K562 (cell line): ENCODE data around the gene SEPHS1. TPM values are rescaled to one million over a fixed set of nuclear protein-coding genes. Genes with fewer than 3 reads are reported as not detected.

Source experiments
- ATAC-seq: fragments of 200-7000 bp; cut with Tn5 transposase; 3 replicates; pipeline ENCODE4 v1.9.1; 2020; ENCODE audit warnings: moderate library complexity
- BruUV-seq: library from RNA; stranded (reverse); fragments of 400-500 nt; replicated peaks from 2 replicates; lab custom pipeline; 2021; lab: Mats Ljungman, UMichigan
- CTCF ChIA-PET: fragments of 300-600 bp; formaldehyde crosslinking; extraction: SDS; loops from one replicate; lab custom pipeline; 2021; ENCODE audit warnings: low intra/inter-chr PET ratio; lab: Yijun Ruan, JAX
- POLR2A ChIA-PET: fragments of 300-600, 350-650 bp; sonication (Branson Sonifier 250); formaldehyde crosslinking; extraction: SDS; loops from one replicate; lab custom pipeline; 2021; ENCODE audit warnings: antibody characterized with exemption, inconsistent platforms; lab: Yijun Ruan, JAX
- DNase-seq, 4 experiments: peaks; one replicate each; pipeline versions ENCODE4 v3.0.0 to v3.0.0-alpha.2; 2011 to 2018; ENCODE audit warnings: low spot score in 3 of 4, mixed read lengths in 3 of 4; ENCODE audit errors: extremely low read depth in 1 of 4
- FAIRE-seq: peaks from 2 replicates; lab custom pipeline; 2011; peaks lifted over from hg19 to GRCh38; lab: Jason Lieb, UNC
- H2AFZ ChIP-seq: 2 replicates; pipeline ENCODE4 v1.6.0; 2011; ENCODE audit warnings: low read depth, low read length, control low read depth, inconsistent platforms
- H3K27ac ChIP-seq: fragments of 200-600 bp; 3 replicates; pipeline ENCODE4 v1.8.0; 2011; ENCODE audit warnings: low read depth, mild to moderate bottlenecking, control low read depth, inconsistent platforms, low read length, moderate library complexity, mixed read lengths; ENCODE audit errors: extremely low read depth
- H3K27me3 ChIP-seq, 2 experiments: fragments of 300-600 bp in 1 of 2; 2 replicates in 1 of 2; 3 replicates in 1 of 2; pipeline versions ENCODE4 v1.6.0 to v1.8.0; 2011; ENCODE audit warnings: inconsistent platforms in 2 of 2, low read length in 2 of 2, mild to moderate bottlenecking in 1 of 2, mixed read lengths in 1 of 2, moderate library complexity in 1 of 2; ENCODE audit not compliant: control insufficient read depth in 2 of 2, insufficient read depth in 2 of 2
- H3K36me3 ChIP-seq: fragments of 300-600 bp; 3 replicates; pipeline ENCODE4 v1.8.0; 2011; ENCODE audit warnings: mild to moderate bottlenecking, low read length, inconsistent platforms; ENCODE audit not compliant: control insufficient read depth, insufficient read depth
- H3K4me1 ChIP-seq, 2 experiments: fragments of 200-600 bp in 1 of 2; replicated peaks in 1 of 2; 2 replicates in 1 of 2; 3 replicates in 1 of 2; pipeline versions ENCODE4 v1.5.1 to v1.8.0; 2011; ENCODE audit warnings: inconsistent platforms in 2 of 2, low read length in 2 of 2, mild to moderate bottlenecking in 1 of 2, mixed read lengths in 1 of 2, moderate library complexity in 1 of 2; ENCODE audit not compliant: control insufficient read depth in 2 of 2, insufficient read depth in 2 of 2
- H3K4me2 ChIP-seq: 2 replicates; pipeline ENCODE4 v1.6.1; 2011; ENCODE audit warnings: low read length, control low read depth, inconsistent platforms, mixed read lengths; ENCODE audit not compliant: insufficient read depth
- H3K4me3 ChIP-seq: fragments of 200-600 bp; sonication (generic), shearing (Covaris generic); 2 replicates; pipeline ENCODE4 v1.5.1; 2016; ENCODE audit warnings: control low read depth, inconsistent platforms
- H3K79me2 ChIP-seq: fragments of 200-600 bp; 3 replicates; pipeline ENCODE4 v1.8.0; 2011; ENCODE audit warnings: low read length, inconsistent platforms; ENCODE audit not compliant: control insufficient read depth, insufficient read depth
- H3K9ac ChIP-seq, 2 experiments: 2 replicates each; pipeline versions ENCODE4 v1.6.0 to v1.6.1; 2011; ENCODE audit warnings: low read depth in 2 of 2, low read length in 2 of 2, control low read depth in 1 of 2, inconsistent platforms in 1 of 2, mild to moderate bottlenecking in 1 of 2, mixed read lengths in 1 of 2; ENCODE audit not compliant: insufficient read depth in 1 of 2
- H3K9me1 ChIP-seq: one replicate; pipeline ENCODE4 v1.6.0; 2011; ENCODE audit warnings: inconsistent platforms, mild to moderate bottlenecking, low read length, moderate library complexity; ENCODE audit not compliant: control insufficient read depth, insufficient read depth
- H3K9me3 ChIP-seq: replicated peaks from 2 replicates; pipeline ENCODE4 v1.5.1; 2011; ENCODE audit warnings: low read depth, low read length, inconsistent platforms; ENCODE audit not compliant: control insufficient read depth, insufficient read depth
- H4K20me1 ChIP-seq: replicated peaks from 2 replicates; pipeline ENCODE4 v1.6.1; 2011; ENCODE audit warnings: low read length, inconsistent platforms, mixed read lengths; ENCODE audit not compliant: control insufficient read depth, insufficient read depth
- ATF1 ChIP-seq, 2 experiments: fragments of 450-650 bp in 1 of 2; IDR thresholded peaks; 2 replicates each; pipeline ENCODE4 v1.6.1; 2016; ENCODE audit warnings: missing compliant biosample characterization in 1 of 2, missing genetic modification characterization in 1 of 2
- CEBPB ChIP-seq: fragments of 450-650 bp; IDR thresholded peaks from 2 replicates; pipeline ENCODE4 v1.6.1; 2016; ENCODE audit warnings: missing genetic modification characterization, missing compliant biosample characterization
- CHCHD3 ChIP-seq: fragments of 250-450 bp; sonication (Bioruptor Pico); IDR thresholded peaks from 2 replicates; pipeline ENCODE4 v2.1.2; 2022; ENCODE audit warnings: mild to moderate bottlenecking
- KLF6 ChIP-seq: fragments of 250-450 bp; sonication (Bioruptor Pico); IDR thresholded peaks from 2 replicates; pipeline ENCODE4 v1.4.0; 2020; ENCODE audit warnings: mild to moderate bottlenecking, moderate library complexity, borderline replicate concordance
- NFYB ChIP-seq: IDR thresholded peaks from 2 replicates; pipeline ENCODE4 v1.6.1; 2011; ENCODE audit warnings: mild to moderate bottlenecking, moderate library complexity; ENCODE audit not compliant: insufficient read length; ENCODE audit errors: extremely low read depth
- ZNF449 ChIP-seq: fragments of 250-450 bp; sonication (Bioruptor Pico); IDR thresholded peaks from 2 replicates; pipeline ENCODE4 v1.8.0; 2022; ENCODE audit warnings: moderate library complexity, mild to moderate bottlenecking, inconsistent platforms
- ZNF609 ChIP-seq: sonication (generic); formaldehyde crosslinking; IDR thresholded peaks from 2 replicates; pipeline ENCODE4 v1.8.1; 2023; ENCODE audit warnings: missing genetic modification reagents, mild to moderate bottlenecking, borderline replicate concordance
- WGBS: fragments of 100-300 bp; shearing (Covaris generic); methylation state at CpG from one replicate; pipeline ENCODE4 v1.1.6; 2016; ENCODE audit warnings: low coverage, mixed read lengths; ENCODE audit not compliant: insufficient coverage; ENCODE audit errors: missing lambda C conversion rate; 5-methylcytosine and 5-hydroxymethylcytosine counted together
- in situ Hi-C: fragments of 300-500 bp; cut with MboI; formaldehyde crosslinking; loops from 4 replicates; pipeline ENCODE4 v1.15.0; 2018; ENCODE audit warnings: inconsistent platforms, mixed read lengths
- intact Hi-C: fragments of 100-400 bp; cut with micrococcal nuclease; formaldehyde crosslinking; loops from 2 replicates; pipeline ENCODE4 v1.14.2; 2022
- polyA plus RNA-seq, 8 experiments: library from polyadenylated mRNA; depleted of rRNA in 4 of 8; stranded (reverse) in 5 of 8; unstranded in 3 of 8; fragments of >200 nt; fragmentation: Nextera tagmentation in 2 of 8; fragmentation: Illumina TruSeq in 1 of 8; extraction: Ambion mirVana in 2 of 8; extraction: Trizol in 1 of 8; gene quantifications; 2 replicates each; pipeline versions ENCODE4 v1.2.1 to v1.2.3, GENCODE V29; 2011 to 2014; ENCODE audit warnings: inconsistent platforms in 1 of 8, missing spikeins in 1 of 8
- total RNA-seq, 7 experiments: library from RNA; depleted of rRNA in 6 of 7; stranded (reverse); fragments of >200 nt in 6 of 7; fragmentation: Illumina TruSeq in 2 of 7; extraction: Trizol in 2 of 7; gene quantifications; 2 replicates each; pipeline versions ENCODE4 v1.2.1 to v1.2.3, GENCODE V29; 2011 to 2021; ENCODE audit warnings: low replicate concordance in 1 of 7

The SEPHS1 gene
- total and polyA plus RNA-seq, 9 of the 15 experiments (the other 6 are each of a cell fraction or from before 2014, with no cell fraction given): 14.7 to 82.8 (median 41.8) TPM

GRCh38 chr10:13329565-13329964 is 18.5 kb downstream of the SEPHS1 start:
- Histone ChIP-seq H4K20me1 (no peaks in the 10 kb centered on the region), H2AFZ (no peak overlapping the region), H3K79me2 (no peaks in the 10 kb centered on the region), H3K4me2 (no peak overlapping the region), H3K27me3 (no peaks in the 10 kb centered on the region), H3K4me3 (no peak overlapping the region), H3K27ac (no peak overlapping the region), H3K4me1 (no peaks in the 10 kb centered on the region), H3K9ac (no peak overlapping the region), H3K9me3 (no peaks in the 10 kb centered on the region), H3K9me1 (no peaks in the 10 kb centered on the region), H3K36me3 (peaks cover 75% of the 10 kb centered on the region; the same call in 2 of the 3 replicates)
- intact Hi-C loops (no loop called here), in situ Hi-C loops (no loop called here)
- BruUV-seq: no TSS peak
- TF ChIP-seq CHCHD3 (CRISPR knock-in tag) (no peak), KLF6 (no peak), ZNF449 (CRISPR knock-in tag) (no peak), CEBPB (no peak), ATF1 (CRISPR knock-in tag; IDR thresholded peaks at IDR 0.05) (no peak), ATF1 (tag; IDR thresholded peaks at IDR 0.05) (no peak), ZNF609 (CRISPR knock-in tag) (no peak), NFYB (no peak)
- no peak for ATAC-seq
- WGBS: 91% methylated on average over 3 of the region's 3 CpGs
- FAIRE-seq: no peak
- CTCF ChIA-PET: no interaction called here
- POLR2A ChIA-PET: interaction anchor here (1.0 kb wide), 1 partner anchor 13 kb away, joined by 3 read pairs; no protein-coding TSS in a partner anchor
- DNase-seq: no peak
